ENCODE data around the gene ZFYVE28.

Gene ZFYVE28

DNA sequence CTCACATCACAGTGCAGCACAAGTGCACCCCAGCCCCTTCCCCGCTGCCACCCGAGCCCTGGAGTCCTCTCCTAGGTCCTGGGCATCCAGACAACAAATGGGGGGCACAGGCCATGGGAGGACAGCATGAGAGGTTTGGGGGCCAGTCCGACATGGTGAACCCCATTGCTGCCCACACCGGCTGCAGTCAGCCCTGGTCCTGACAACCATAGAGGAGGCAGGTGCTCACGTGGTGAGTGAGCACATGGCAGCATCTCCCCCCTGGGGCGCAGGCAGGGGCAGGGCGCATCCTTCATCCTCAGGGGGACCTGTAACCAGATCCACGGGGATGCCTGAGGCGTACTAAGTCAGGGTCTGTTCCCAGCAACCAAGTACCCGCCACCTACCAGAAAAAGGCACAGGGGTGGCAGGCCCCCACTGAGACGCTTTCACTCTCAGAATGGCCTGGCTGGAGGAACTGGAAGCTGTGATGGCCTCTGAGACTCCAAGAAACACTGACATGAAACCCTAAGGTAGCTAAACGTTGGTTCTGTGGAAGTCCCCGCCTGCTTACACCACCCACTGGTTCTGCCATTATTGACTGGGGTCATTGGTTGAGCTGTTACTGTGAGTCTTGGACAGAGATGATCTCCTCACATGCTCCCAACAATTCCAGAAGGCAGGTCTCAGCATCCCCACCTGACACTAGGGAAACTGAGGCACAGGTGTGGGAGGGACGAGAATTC, 6.5 kb downstream of the ZFYVE28 start:
- no peak for DNase-seq (ENCODE audit: low read depth)

DNA sequence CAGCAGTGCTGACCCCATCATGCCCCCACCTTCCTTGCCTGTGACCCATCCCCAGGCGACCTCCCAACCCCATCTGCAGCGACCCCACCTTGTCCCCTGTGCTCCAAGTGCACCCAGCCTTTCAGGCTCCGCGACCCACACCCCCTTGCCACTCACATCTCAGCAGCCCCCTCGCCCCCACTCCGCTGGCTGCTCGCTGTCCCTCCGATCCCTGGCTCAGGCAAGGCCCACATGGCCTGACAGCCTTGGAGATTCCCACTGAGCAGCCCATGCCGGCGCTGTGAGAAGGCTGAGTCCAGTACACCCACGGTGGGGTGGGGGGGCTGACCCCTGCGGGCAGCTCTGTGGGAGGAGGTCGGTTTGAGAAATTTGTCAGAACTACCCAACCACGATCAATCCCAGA, 9.1 kb downstream of the ZFYVE28 start:
- no peak for DNase-seq (ENCODE audit: low read depth)

DNA sequence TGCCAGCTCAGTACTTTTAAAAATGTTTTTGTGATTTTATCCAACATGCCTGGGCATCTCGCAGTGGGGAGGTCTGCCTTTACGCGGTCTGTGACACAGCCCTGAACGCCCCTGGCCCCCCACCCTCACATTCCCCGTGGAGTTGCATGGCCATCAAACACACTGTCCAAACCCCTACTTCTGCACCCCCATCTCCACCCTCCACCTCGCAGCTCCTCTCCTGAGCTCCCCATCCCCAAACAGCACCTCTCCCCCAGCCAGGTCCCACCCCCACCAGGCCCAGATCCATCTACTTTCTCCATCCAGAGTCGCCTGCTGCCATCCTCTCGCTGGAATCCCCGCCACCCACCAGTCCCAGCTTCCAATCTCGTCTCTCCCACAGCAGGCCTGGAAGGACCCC, 9.5 kb downstream of the ZFYVE28 start:
- DNase-seq (ENCODE audit: low read depth) = no peak

DNA sequence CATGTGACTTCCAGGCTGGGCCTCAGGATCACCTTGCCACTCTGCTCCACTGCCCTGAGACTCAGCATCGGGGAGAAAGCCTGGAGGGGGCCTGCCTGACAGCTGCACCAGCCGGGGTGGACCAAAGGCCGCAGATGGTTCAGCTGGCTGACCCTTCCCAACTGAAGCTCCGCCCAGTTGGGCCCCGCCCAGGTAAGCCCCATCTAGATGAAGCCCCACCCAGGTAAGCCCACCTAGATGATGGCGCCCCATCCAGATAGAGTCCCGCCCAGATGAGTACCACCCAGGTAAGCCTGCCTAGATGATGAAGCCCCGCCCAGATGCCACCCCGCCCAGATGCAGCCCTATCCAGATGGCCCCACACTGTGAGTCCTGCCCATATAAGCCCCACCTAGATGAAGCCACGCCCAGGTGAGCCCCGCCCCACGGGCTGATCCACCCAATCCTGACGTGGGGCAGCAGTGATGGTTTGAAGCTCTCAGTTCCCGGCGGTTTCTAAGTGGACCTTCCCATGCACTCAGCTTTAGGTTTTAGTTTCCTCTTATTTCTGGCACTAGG, 10.0 kb downstream of the ZFYVE28 start:
- no peak for DNase-seq (ENCODE audit: low read depth)

DNA sequence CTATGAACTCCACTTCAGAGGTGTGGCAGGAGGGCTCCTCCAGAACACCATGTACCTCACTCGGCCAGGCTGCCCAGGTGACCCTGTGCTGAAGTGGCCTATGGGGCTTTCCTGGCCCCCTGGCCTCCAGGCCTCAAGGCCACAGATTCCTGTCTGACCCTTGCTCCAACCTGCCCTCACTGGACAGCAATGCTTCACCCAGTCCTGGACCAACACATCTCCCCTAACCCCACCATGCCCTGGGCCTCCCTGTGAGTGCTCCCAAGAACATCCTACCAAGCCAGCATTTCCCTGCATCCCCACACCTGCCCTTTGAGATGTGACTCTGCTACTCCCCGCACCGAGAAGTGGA, 10.5 kb downstream of the ZFYVE28 start:
- no peak for DNase-seq (ENCODE audit: low read depth)

DNA sequence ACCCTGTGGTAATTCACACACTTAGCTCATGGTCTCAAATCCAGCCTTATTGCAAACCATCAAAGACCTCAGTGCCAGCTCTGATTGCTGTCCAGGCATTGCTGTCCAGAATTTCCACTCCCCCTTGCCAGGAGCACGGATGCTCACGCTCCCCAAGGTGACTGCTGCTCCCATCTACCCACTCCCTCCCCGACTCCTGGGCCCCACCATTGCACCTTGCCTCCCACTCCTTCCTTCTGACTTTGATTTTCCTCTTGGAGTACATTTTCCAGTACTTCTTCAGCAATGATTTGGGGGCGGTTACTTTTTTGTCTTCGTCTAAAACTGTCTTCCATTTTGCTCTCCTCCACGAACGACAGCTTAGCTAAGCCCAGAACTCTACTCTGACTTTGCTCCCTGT, 11.5 kb downstream of the ZFYVE28 start:
- DNase-seq (ENCODE audit: low read depth) = no peak

DNA sequence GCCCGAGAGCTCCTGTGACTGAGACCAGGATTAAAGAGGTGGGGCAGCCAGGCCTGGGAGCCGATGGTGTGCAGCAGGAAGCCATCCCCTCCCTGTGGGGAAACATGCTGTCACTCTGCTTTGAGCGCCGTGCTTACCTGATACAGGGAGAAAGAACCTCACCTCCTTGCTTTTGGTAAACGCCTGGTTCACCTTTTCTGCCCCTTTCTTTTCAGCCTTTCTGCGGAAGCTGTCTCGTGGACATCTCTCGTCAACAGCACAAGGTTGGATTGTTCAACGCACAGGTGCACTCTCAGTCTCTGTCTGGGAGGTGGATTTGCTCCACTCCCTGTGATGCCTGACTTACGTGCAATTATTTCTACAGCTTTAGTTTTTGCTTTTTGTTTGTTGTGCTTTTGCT, 12.0 kb downstream of the ZFYVE28 start:
- no peak for DNase-seq (ENCODE audit: low read depth)

DNA sequence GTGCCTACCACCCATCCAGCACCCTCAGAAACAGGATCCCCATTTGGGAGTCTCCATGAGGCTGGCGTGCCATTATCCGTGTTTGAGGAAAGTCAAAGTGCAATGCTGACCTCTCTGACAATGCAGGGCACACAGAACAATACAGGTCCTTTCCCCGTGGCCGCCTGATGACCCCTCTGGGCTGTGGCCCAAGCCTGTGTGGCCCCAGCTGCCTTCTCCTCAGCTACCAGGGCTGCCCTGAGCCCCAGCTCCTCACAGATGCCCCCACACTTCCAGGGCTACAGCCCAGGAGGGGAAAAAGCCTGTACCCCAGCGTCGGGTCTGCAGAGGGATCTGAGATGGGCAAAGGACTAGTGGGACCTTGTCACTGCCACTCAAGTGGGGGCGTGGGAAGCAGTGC, 15.5 kb downstream of the ZFYVE28 start:
- no peak for DNase-seq (ENCODE audit: low read depth)

DNA sequence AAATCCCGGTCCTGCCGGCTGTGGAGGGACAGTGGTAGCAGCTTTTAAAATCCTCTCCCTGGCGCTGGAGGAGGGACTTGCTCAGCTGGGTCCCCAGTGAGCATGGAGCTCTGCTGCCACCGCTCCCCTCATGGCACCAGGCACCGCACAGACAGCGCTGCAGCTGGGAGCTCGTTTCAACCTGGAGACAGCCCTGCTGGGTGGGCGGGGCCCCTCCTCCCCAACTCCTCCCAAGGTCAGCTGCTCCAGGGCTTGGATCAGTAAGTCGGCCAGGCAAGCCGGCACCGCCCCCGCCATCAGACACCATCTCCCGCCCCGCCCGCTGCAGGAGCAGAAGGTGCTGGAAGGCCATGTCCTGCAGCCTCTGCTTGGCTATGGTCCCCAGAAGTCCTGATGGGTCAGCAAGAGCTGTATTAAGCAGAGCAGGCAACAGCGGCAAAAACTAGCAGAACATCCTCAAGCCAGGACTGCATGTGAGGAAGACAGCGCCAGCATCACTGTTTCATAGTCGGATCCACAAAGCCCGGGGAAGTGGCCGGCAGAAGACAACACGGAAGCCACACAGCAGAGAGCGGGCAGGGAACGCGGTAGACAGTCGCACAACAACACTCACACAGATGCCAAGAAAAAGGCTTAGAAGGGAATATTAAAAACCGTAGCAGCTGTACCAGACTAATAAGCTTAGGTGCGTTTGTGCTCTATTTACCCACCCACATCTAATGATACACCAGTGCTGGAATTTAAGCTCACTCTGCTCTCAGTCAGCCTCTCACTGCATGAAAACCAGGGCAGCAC, 16.2 kb downstream of the ZFYVE28 start:
- no peak for DNase-seq (ENCODE audit: low read depth)

DNA sequence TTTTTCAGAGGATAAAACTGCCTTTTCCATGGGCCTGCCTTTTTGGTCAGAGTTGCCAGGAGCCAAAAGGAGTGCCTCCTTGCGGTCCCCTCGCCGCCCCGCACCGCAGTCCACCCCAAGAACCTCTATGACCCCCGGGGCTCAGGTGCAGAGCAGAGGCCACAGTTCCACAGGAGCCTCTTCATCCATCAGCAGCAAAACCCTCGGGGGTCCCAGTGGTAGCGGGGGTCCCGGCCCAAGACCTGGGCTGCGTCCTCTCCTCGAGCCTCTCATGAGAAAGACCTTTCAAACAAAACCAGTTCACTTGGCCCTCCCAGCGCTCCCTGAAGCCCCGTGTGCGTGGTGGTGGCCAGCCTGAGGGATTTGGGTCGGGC, 16.8 kb downstream of the ZFYVE28 start:
- DNase-seq (ENCODE audit: low read depth) = no peak

DNA sequence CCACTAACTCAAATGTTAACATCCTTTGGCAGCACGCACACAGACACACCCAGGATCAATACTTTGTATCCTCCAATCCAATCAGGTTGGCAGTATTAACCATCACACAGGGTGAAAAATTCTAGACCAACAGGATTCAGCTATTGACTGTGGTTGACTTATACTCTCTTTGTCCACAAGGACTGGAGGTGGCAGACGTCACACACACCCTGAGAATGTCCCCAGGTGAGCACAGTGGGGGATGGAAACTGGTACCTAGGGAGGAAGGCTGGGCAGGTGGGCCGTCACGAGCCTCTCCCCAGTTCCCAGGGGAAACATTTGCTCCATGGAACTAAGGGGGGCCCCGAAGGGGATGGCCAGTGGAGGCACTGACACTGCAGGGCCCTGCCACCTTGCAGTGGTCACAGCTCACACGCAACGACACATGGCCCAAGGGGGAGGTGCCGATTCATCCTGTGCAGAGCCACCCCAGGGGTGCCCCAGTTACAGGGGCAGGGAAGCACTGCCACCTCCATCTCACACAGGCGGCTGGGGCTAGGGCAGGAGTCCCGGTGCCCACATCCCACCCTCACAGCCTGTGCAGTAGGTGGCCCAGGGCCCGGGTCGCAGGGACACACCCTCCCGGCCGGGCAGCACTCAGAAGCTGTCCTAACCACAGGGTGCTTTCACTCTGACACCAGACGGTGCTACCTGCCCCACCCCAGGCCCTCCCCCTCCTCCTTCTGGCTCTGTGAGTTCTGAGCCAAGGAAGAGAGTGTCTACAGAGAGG, 17.4 kb downstream of the ZFYVE28 start:
- no peak for DNase-seq (ENCODE audit: low read depth)

DNA sequence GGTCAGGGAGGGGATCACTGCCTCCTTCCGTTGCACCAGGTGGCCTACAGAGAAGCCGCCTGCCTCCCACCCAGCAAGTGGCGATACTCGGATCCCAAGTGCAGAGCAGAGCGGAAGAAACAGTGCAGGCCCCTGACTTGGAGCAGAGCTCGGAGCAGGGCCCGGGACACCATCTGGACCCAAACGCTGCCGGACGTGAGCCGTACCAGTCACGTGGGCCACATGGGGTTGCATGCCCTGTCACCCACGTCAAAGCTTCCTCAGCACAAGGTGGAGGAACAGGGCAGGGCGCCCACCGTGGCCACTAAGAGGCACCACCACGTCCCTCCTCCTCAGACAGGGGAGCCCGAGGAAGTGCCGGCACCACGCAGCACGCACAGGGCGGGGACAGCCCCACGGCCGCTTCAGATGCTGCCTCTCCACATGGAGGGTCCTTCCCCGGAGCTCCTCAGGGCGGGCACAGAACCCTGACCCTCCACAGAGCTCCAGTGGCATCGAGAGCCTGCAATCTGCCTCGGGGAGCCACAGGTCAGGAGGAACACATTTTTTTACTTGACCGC, 18.7 kb downstream of the ZFYVE28 start:
- DNase-seq (ENCODE audit: low read depth) = no peak

DNA sequence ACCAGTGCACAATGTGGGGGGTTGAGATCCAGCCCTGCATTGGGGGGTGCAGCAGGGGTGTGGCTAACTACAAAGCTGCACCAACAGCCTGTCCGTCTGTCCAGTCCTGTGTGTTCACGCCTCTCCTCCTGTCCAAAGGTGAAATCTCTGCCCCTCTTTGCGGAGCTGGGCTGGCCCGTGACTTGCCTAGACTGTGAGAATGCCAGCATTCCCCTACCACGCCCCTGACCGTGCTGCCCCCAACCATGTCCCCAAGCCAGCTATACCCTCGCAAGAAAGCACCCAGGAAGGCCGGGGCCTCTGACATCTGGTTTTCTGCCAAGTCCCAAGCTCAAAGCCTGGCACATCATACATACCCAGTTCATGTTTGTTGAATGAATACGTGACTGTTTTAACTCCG, 19.2 kb downstream of the ZFYVE28 start:
- DNase-seq (ENCODE audit: low read depth) = no peak

DNA sequence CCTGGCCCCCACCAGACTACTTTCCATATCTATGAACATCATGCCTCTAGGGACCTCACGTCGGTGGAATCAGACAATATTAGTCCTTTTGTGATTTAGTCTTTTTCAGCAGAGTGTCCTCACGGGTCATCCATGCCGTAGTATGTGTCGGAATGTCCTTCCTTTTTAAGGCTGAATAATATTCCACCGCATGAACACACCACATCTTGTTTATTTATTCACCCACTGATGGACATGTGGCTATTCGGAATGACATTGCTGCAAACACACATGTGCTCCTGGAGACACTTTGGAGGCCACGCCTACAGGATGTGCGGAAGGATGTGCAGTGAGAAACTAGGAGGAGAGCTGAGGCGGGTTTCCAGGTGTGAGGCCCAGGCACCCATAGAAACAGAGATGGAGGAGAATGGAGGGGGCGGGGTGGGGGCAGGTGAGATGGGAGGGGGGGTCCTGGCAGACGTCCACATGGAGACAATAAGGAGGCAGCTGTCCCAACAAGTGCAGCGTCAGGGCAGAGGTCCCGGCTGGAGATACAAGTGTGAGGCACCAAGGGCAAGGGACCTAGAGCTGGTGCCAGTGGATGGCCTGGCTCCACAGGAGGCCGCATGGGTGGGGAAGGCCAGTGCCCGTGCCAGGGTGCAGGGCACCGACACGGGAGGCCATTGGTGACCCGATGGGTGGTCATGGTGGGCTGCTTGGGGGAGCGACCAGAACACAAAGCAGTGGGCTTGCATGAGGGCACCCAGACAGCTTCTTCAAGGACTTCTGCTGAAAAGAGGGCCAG, 20.7 kb downstream of the ZFYVE28 start:
- DNase-seq (ENCODE audit: low read depth) = no peak

DNA sequence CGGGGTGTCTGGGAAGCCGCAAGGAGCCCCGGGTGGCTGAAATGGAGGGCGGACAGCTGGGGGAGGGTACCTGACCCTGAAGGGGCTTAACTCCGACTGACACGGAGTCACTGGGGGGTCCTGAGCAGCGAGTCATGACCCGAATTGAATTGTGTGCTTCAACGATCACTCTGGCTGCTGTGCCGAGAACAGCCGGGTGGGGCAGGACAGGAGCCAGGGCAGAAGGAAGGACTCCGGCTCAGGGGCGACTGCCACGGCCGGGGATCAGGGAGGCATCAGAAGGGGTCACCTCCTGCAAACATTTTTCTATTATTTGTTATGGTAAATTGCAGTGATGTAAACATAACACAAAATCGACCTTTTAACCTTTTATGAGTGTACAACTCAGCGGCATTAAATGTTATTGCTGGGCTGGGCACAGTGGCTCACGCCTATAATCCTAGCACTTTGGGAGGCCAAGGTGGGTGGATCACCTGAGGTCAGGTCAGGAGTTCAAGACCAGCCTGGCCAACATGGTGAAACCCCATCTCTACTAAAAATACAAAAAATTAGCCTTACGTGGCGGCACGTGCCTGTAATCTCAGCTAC, 21.6 kb downstream of the ZFYVE28 start:
- DNase-seq (ENCODE audit: low read depth) = no peak

DNA sequence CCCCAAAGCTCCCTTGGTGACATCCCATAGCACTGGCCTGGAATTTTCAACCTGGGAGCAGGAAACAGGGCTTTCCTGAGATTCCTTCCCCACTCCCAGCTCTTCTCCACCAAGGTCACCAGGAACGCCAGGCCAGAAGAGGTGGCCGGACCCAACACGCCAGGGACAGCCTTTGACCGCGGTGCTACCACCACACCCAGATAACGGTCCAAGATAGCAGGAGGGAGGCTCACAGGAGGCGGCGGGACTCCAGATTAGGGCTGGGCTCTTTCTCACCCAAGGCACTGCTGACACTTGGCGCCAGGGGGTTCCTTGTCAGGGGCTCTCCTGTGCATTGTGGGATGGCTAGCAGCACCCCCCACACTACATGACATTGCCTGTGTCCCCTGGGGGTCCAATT, 22.9 kb downstream of the ZFYVE28 start:
- DNase-seq (ENCODE audit: low read depth) = no peak

DNA sequence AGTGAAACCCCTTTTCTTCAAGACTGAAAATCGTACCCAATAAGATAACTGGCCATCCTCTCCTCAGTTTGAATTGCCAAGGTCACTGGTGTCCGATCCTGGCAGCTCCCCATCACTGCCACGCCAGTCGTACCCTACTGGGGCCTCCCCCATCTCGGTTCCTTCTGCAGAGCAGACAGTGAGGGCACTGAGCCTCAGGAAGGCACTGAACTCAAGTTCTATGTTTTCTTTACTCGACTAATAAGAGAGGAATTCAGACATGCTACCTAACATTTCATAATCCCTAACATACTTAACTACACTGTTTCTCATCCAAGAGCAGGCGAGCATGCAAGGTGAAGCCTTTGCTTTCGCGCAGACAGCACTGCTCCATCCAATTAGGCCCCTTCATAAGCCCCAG, 23.4 kb downstream of the ZFYVE28 start:
- no peak for DNase-seq (ENCODE audit: low read depth)

DNA sequence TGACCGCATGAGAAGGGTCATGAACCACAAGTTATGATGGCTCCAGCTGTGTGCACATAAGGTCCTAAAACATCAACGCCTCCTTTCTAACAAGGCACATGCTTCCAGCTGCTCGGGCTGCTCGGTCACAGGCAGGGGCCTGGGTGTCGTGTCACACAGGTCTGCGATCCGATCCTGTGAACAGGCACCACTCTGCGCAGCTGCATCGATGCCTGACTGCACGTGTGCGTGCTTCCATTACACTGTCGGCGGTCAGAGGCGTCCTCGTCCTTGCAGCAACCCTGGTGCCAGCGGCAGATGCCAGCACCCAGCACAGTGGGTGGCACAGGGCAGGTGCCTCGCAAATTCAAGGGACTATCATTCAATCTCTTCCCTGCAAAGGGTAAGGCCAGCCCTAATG, 23.9 kb downstream of the ZFYVE28 start:
- no peak for DNase-seq (ENCODE audit: low read depth)

DNA sequence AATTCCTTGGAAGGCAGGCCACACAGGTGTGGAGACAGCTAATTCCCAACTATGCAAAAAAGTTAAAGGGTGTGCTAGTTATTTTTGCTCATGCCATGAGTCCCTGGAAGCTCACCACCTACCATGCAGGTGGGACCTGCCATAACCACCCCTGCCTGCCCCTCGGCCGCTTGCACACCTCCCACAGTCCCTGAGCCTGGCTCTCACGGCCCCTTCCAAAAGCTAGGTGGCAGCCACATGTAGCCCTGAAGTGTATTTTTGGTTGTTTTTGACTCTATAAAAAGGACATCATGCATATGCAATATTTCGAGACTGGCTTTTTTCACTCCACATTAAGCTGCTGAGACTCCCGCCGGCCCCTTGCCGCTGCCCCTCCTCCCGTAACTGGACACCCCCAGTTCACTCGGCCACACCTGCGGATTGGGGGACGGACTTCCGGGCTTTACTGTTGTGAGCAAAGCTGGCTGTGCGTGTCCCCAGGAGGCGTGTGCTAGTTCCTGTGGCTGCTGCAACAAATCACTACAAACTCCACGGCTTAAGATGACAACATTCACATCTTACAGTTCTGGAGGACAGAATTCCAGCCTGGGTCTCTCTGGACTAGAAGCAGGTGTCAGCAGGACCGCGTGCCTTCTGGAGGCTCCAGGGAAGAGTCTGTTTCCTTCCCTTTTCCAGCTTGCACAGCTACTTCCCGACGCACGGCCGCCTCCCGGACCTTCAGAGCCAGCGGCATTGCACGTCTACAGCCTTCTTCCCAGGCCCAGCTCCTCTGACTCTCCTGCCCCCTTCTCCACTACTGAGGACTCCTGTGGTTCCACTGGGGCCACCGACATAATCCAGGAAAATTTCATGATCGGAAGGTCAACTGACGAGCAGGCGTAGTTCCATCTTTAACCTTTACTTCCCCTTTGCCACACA, 24.8 kb downstream of the ZFYVE28 start:
- DNase-seq (ENCODE audit: low read depth) = no peak

DNA sequence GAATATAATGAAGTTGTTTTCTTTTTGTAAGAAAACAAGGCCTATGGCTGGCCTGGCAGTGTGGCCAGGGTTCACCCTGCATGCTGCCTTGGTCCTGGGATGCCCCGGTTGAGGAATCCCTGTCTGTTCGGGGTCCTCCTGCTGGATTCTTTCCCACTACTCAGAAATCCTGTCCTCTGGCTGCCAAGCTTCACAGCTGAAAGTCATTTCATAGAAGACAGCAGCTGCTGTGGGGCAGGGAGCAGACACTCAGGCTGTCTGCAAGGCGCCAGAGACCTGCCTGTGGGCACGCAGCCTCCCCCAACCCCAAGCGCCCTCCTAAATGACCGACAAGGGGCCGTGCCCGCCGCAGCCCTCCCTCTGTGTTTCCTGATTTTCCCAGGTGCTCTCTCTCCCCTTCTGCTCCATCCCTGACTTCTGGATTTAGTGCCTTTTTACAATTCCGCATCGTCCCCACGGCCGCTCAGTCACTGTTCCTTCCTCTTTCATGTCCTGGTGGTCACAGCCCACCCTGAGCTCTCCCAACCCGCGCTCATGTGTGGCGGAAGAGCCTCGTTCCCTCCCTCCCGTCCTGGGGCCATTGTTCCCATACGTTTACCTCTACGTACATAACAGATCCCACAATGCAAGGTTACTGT, 27.5 kb downstream of the ZFYVE28 start:
- no peak for DNase-seq (ENCODE audit: low read depth)
